Measurements from ENCODE around the gene RASGRF1.
"Not testable (repeated sequence)": the region's sequence is repeated elsewhere in the genome, so short reads cannot be mapped to it uniquely, and the experiment has no call there.

Gene RASGRF1

GRCh38 chr15:78998526-78998925, 92.1 kb downstream of the RASGRF1 start:
- DNase-seq (ENCODE audit: insufficient read length) = no peak
- no peak for FAIRE-seq
- no peak for TF ChIP-seq POLR2A (IDR thresholded peaks at IDR 0.05; ENCODE audit: low read depth, low read length)
- no peak for TF ChIP-seq TAF1 (IDR thresholded peaks at IDR 0.05; ENCODE audit: borderline replicate concordance, low read depth, low read length)
- TF ChIP-seq POLR2AphosphoS5 (IDR thresholded peaks at IDR 0.05; ENCODE audit: low read depth, low read length) = no peak

GRCh38 chr15:78997981-78998499, 92.5 kb downstream of the RASGRF1 start:
- no peak for FAIRE-seq
- no peak for DNase-seq (ENCODE audit: insufficient read length)
- TF ChIP-seq POLR2A (IDR thresholded peaks at IDR 0.05; ENCODE audit: low read depth, low read length) = no peak
- TF ChIP-seq POLR2AphosphoS5 (IDR thresholded peaks at IDR 0.05; ENCODE audit: low read depth, low read length) = no peak
- no peak for TF ChIP-seq TAF1 (IDR thresholded peaks at IDR 0.05; ENCODE audit: borderline replicate concordance, low read depth, low read length)

GRCh38 chr15:78996894-78997275, 93.7 kb downstream of the RASGRF1 start:
- FAIRE-seq (no peak), DNase-seq (ENCODE audit: insufficient read length) (no peak)
- TF ChIP-seq POLR2A (IDR thresholded peaks at IDR 0.05; ENCODE audit: low read depth, low read length) = no peak
- TF ChIP-seq POLR2AphosphoS5 (IDR thresholded peaks at IDR 0.05; ENCODE audit: low read depth, low read length) = no peak
- TF ChIP-seq TAF1 (IDR thresholded peaks at IDR 0.05; ENCODE audit: borderline replicate concordance, low read depth, low read length) = no peak

- TF ChIP-seq TAF1 (IDR thresholded peaks at IDR 0.05; ENCODE audit: borderline replicate concordance, low read depth, low read length) (no peak), POLR2A (IDR thresholded peaks at IDR 0.05; ENCODE audit: low read depth, low read length) (no peak), POLR2AphosphoS5 (IDR thresholded peaks at IDR 0.05; ENCODE audit: low read depth, low read length) (no peak)
- no peak for FAIRE-seq
- DNase-seq (ENCODE audit: insufficient read length) = no peak
Observed at GRCh38 chr15:78995921-78996893, 94.4 kb downstream of the RASGRF1 start.

GRCh38 chr15:78995161-78995560, 95.4 kb downstream of the RASGRF1 start:
- DNase-seq (ENCODE audit: insufficient read length) = not testable (repeated sequence)

GRCh38 chr15:78993931-78994530, 96.5 kb downstream of the RASGRF1 start:
- no peak for FAIRE-seq
- DNase-seq (ENCODE audit: insufficient read length) = no peak
- TF ChIP-seq POLR2AphosphoS5 (IDR thresholded peaks at IDR 0.05; ENCODE audit: low read depth, low read length) (no peak), TAF1 (IDR thresholded peaks at IDR 0.05; ENCODE audit: borderline replicate concordance, low read depth, low read length) (no peak), POLR2A (IDR thresholded peaks at IDR 0.05; ENCODE audit: low read depth, low read length) (no peak)

More at GRCh38 chr15:78995161-78995560, 95.4 kb downstream of the RASGRF1 start:
- FAIRE-seq = not testable (repeated sequence)

GRCh38 chr15:78993257-78993930, 97.2 kb downstream of the RASGRF1 start:
- FAIRE-seq (peak; percentile 88), DNase-seq (ENCODE audit: insufficient read length) (no peak)
- TF ChIP-seq POLR2A (IDR thresholded peaks at IDR 0.05; ENCODE audit: low read depth, low read length) (no peak), POLR2AphosphoS5 (IDR thresholded peaks at IDR 0.05; ENCODE audit: low read depth, low read length) (no peak), TAF1 (IDR thresholded peaks at IDR 0.05; ENCODE audit: borderline replicate concordance, low read depth, low read length) (no peak)

GRCh38 chr15:78992416-78993256, 97.9 kb downstream of the RASGRF1 start:
- TF ChIP-seq POLR2AphosphoS5 (IDR thresholded peaks at IDR 0.05; ENCODE audit: low read depth, low read length) (no peak), TAF1 (IDR thresholded peaks at IDR 0.05; ENCODE audit: borderline replicate concordance, low read depth, low read length) (no peak), POLR2A (IDR thresholded peaks at IDR 0.05; ENCODE audit: low read depth, low read length) (no peak)
- no peak for FAIRE-seq
- DNase-seq (ENCODE audit: insufficient read length) = no peak

- FAIRE-seq = no peak
- DNase-seq (ENCODE audit: insufficient read length) = no peak
- no peak for TF ChIP-seq POLR2AphosphoS5 (IDR thresholded peaks at IDR 0.05; ENCODE audit: low read depth, low read length)
- no peak for TF ChIP-seq POLR2A (IDR thresholded peaks at IDR 0.05; ENCODE audit: low read depth, low read length)
- no peak for TF ChIP-seq TAF1 (IDR thresholded peaks at IDR 0.05; ENCODE audit: borderline replicate concordance, low read depth, low read length)
Observed at GRCh38 chr15:78991879-78992278, 98.7 kb downstream of the RASGRF1 start.

- TF ChIP-seq TAF1 (IDR thresholded peaks at IDR 0.05; ENCODE audit: borderline replicate concordance, low read depth, low read length) (no peak), POLR2A (IDR thresholded peaks at IDR 0.05; ENCODE audit: low read depth, low read length) (no peak), POLR2AphosphoS5 (IDR thresholded peaks at IDR 0.05; ENCODE audit: low read depth, low read length) (no peak)
- DNase-seq (ENCODE audit: insufficient read length) (no peak), FAIRE-seq (no peak)
Observed at GRCh38 chr15:78991476-78991875, 99.1 kb downstream of the RASGRF1 start.

Measured in GM12892 (cell line).